ENCODE measurements around the gene KCTD7.

- TF ChIP-seq CTCF (IDR thresholded peaks at IDR 0.05) (no peak), EP300 (IDR thresholded peaks at IDR 0.05) (no peak), POLR2AphosphoS5 (IDR thresholded peaks at IDR 0.05) (no peak), POLR2A (IDR thresholded peaks at IDR 0.05) (no peak)
Observed at GRCh38 chr7:66639773-66640172, 11.1 kb downstream of the KCTD7 start.

Data from gastroesophageal sphincter (tissue), 3 donors.